ENCODE data around the gene ACBD6.

The ACBD6 gene

GRCh38 chr1:180290265-180291001 is 211.9 kb downstream of the ACBD6 start:
- no peak for DNase-seq (ENCODE audit: low read depth)

DNA sequence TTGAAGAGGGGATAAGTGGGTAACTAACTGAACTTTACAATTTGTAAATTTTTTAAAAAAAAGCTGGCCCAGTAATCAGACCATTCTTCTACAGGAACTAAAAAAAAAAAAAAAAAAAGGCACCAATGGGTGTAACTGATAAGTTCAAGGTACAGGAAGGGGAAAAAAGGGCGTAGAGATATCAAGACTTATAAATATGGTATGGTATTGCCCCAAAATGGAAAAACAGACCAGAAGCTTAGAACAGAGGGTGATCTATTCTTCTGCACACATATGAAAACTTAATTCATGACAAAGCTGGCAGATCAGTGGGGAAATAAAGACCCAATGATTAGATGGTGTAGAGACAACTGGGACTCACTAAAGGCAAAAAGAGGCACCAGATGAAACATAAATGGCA is 213.4 kb downstream of the ACBD6 start:
- DNase-seq (ENCODE audit: low read depth): no peak

DNA sequence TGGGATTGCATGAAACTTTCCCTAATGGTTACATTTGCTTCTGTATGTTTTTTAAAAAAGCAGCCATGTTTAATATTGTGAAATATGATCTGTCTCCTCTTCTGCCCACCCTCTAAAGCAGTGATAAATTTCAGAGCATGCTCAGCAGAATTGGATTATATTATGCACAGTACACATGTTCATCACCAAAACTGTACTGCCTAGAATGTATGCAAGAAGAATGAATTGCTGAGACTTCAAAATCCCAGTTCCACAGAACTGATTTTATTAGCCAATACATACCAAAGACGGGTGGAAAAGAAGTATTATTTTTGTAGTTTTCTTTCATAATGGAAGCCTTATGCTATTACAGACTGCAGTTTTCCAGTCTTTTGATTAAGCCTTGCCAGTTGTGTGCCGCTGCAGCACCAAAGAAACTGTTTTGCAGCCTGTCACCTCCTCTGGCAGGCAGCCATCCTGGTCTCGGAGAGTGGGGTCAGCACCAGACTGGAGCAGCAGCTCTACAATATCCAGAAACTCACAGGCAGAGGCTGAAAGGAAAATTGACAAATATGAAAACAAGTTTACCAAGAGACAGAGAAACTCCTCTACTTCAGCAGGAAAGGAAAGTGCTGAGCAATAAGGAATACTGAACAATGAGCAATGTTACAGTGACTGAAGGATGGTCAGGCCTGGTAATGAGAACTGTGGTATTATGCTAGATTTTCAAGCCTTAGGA is 214.2 kb downstream of the ACBD6 start:
- no peak for DNase-seq (ENCODE audit: low read depth)

GRCh38 chr1:180286417-180286816 is 216.0 kb downstream of the ACBD6 start:
- DNase-seq (ENCODE audit: low read depth): no peak

GRCh38 chr1:180283098-180283497 is 219.3 kb downstream of the ACBD6 start:
- DNase-seq (ENCODE audit: low read depth): no peak

DNA sequence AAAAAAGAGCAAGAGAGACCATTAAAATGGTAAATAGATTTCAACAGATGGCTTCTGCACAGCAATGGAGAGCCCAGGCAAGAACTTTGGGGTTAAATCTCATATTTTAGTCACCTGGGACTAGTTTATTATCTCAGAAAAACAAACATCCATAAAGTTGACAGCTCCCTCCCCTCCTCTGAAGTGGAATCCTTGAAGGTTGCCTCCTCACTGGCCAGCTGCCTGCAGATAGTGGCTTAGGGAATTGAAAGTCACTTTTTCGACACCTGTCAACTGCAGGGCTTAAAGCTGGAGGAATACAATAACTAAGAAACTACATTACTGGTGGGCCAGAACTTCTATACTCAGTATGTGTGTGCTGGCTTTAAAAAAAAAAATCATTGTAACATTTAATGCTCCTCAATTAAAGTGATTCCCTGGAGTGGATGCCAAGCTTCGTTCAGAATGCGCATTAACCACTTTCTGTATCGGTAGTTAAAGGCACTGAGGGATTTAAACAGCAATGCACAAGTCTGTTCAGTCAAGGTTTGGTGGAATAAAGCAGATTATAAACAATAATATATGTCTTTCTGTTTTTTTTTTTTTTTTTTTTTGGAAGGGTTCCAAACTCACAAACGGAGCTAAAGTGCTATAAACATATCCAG is 219.9 kb downstream of the ACBD6 start:
- no peak for DNase-seq (ENCODE audit: low read depth)

DNA sequence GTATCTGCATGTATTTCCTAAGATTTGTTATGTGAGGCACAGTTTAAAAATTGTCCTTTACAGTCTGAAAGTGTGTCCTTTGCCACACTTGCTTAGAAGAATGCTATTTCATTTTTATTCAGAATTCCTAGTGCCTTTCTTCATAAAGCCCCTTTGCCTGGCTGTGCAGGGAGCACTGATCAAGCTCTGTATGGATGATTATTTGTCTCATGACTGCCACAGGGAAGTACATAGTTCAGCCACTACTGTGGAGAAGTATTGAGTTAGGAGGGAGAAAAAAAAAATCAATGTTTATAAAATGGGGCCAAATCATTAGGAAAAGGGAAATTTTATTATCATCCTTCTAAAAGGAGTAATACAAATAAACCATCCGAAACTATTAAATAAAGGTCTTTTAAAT is 220.9 kb downstream of the ACBD6 start:
- DNase-seq (ENCODE audit: low read depth): no peak

DNA sequence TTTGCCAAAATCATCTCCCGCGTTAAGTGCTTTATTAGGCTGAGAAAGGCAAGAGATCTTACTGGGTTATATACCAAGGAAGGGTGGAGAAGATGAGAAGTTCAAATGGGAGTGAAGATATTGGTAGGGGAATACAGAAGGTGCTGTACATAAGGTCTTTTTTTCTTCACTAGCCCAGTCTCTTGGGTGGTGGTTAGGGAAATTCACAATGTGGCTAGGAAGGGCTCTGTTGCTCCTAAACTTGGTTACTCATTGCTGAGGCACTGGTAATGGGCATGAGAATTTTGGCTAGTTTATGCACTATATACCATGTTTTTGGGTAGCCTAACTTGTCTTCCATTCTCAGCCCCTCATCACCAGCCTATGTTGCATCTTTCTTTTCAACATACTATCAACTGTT is 221.8 kb downstream of the ACBD6 start:
- no peak for DNase-seq (ENCODE audit: low read depth)

DNA sequence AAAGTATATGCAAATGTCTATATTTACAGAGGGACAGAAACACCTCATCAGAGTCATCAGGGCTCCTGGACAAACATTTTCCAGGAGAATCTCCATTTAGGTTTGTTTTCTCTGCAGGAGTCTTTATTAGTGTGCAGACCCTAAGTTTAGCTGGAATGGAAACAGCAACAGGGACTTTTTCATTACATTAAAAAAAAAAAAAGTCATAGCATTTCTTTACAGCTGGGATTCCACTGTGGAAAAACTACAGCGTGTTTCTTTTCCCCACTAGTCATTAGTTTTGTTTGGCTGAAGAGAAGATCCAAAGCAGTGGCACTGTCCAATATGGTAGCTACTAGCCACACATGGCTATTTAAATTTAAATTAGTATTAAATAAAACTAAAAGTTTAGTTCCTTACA is 222.7 kb downstream of the ACBD6 start:
- DNase-seq (ENCODE audit: low read depth): no peak

DNA sequence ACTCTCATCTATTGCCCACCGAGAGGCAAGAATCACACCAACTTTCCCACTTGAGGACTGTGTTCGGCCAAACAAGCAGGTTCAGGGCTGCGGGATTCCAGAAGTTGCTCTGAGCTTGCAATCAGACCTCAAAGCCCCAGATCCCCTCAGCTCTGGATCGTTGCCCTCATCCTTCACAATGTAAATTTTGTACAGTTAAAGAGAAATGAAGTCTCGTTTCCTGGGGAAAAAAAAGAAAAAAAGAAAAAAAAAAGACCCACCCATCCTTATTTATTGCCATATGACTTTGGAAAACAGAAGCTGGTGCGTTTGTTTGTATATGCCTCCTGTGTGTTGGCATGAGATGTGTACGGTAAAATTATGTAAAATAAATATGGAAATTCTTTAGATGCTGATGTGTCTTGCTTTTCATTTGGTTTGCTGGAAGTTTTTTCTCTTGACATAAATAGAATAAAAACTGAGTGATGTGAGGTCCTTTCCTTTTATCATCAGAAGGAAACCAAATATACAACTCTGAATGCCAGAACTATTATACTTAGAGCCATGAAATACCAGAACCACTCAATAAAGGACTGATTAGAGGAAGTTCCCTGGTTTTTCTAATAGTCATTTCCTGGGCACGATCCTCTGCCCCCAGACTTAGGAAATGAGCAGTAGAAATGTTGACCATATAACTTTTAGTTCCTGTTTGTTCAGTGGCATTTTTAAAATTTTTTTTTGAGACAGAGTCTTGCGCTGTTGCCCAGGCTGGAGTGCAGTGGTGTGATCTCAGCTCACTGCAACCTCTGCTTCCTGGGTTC is 223.6 kb downstream of the ACBD6 start:
- DNase-seq (ENCODE audit: low read depth): no peak

GRCh38 chr1:180278194-180278515 is 224.2 kb downstream of the ACBD6 start:
- no peak for DNase-seq (ENCODE audit: low read depth)

- DNase-seq (ENCODE audit: low read depth): no peak
Measured at GRCh38 chr1:180277476-180278193, 224.7 kb downstream of the ACBD6 start.

DNA sequence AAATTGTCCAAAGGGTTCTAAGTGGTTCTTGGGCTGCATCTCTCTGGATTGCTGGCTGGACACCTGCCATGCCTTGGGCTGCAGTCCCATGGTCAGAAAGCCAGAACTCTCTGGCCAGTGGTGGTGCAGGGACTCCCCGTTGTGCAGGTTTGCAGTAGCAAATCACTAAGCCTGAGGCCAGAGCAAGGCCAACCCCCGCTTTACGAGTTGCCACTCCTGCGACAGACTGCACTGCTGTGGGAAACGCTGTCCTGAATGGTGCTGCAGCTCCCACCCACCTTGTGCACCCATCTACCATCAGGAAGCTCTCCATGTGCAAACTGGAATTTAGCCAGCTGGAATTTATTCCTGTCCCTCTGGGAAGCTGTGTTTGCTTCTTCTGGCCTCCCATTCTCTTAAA is 226.7 kb downstream of the ACBD6 start:
- no peak for DNase-seq (ENCODE audit: low read depth)

DNA sequence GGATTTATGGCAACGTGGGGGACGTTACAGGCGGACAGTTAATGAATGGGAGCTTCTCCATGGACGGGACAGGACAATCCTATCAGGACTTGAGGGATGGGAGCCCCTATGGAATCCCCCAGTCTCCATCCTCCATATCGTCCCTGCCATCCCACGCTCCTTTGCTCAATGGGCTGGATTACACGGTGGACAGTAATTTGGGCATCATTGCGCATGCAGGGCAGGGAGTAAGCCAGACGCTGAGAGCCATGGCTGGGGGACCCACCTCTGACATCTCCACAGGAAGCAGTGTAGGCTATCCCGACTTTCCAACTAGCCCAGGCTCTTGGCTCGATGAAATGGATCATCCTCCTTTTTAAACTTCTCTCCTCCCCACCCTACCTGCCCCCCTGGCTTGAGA is 228.2 kb downstream of the ACBD6 start:
- DNase-seq (ENCODE audit: low read depth): no peak

- no peak for DNase-seq (ENCODE audit: low read depth)
Measured at GRCh38 chr1:180273066-180273465, 229.3 kb downstream of the ACBD6 start.

GRCh38 chr1:180272395-180272794 is 230.0 kb downstream of the ACBD6 start:
- no peak for DNase-seq (ENCODE audit: low read depth)

DNA sequence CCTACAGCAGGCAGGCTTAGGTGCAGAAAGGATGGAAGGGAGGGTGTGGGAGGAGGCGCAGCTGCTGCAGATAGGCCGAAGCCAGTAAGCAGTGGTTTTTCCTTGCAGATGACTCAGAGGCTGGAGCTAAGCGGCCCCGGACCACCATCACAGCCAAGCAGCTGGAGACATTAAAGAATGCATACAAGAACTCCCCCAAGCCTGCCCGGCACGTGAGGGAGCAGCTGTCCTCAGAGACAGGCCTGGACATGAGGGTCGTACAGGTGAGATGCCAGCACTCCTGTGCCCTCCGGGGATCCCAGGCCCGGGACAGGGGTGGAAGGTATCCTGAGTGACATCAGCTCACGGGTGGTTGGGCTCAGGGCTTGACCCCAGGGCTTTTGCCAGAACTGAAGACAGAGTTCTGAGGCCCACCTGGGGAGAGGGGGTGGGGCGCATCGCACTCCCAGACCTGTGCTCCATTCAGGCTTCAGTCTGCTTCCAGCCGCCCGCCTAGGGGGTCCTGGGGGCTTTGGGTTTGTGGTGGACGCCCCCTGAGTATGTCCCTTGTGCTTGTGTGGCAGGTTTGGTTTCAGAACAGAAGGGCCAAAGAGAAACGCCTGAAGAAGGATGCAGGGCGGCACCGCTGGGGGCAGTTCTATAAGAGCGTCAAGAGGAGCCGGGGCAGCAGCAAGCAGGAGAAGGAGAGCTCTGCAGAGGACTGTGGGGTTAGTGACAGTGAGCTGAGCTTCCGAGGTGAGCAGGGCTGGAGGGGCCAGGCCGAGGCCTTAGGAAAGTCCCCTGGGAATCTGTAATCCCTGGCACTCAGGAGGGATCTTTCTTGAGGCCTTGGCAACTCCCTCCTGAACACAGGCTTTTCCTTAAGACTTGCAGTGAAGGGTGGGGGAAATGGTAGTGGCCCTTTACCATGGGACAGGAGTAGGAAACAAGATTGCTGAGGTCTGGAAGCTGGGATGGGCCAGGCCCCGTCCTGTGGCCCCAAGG is 230.8 kb downstream of the ACBD6 start:
- no peak for DNase-seq (ENCODE audit: low read depth)

- no peak for DNase-seq (ENCODE audit: low read depth)
Measured at GRCh38 chr1:180270530-180271271, 231.7 kb downstream of the ACBD6 start.

DNA sequence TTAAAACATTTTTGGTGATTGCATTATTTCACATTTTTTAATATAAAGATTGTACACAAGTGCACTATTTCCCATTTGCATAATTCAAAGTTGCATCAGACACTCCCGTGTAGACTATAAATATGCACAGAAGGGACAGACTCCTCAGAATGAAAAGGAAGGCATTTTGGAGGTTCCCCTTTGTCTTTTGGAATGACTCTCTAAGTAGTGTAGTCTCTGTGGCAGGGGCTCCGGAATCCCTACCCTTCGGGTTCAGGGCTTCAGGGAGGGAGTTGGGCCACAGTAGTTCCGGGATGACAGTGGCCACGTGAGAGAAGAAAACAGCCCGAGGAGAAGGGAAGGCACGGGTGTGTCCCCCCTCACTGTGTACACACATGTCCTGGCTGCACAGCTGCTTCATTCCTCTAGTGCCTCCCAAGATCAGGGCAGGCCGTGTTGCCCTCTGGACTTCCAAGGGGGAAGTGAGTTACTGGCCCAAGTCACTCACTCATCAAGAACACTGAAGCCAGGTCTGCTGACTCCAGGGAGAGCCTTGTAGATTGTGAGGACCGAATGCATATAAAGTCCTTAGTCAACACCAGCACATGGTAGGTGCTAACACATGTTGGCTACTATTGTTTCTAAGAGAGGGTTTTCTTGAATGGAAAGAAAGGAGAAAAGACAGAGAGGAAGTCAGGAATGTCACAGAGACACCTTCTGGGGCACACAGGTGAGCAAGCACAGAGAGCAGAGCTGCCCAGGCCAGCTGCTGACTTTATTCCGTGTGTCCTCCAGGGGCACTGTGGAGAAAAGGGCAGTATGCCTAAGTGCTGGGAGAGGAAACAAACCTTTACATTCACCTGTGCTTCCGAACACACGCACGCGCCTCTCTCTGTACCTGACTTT is 232.5 kb downstream of the ACBD6 start:
- DNase-seq (ENCODE audit: low read depth): no peak
